SK-N-SH (cell line): ENCODE measurements around the gene ZNF385C. TPM values are rescaled to one million over a fixed set of nuclear protein-coding genes. Genes with fewer than 3 reads are reported as not detected.

ENCODE experiments used
- CTCF ChIA-PET: fragments of 300-600, 350-600 bp; formaldehyde crosslinking; extraction: SDS; loops from one replicate; lab custom pipeline; 2021; lab: Yijun Ruan, JAX
- POLR2A ChIA-PET: fragments of 350-600 bp; sonication (Branson Sonifier 250); formaldehyde crosslinking; extraction: SDS; loops from one replicate; lab custom pipeline; 2020; ENCODE audit warnings: antibody characterized with exemption, inconsistent platforms; lab: Yijun Ruan, JAX
- DNase-seq: peaks from one replicate; pipeline ENCODE4 v3.0.0; 2012
- H2AFZ ChIP-seq: fragments of 200-600 bp; sonication (generic); 2 replicates; pipeline ENCODE4 v1.8.1; 2016; ENCODE audit warnings: antibody characterized with exemption, mild to moderate bottlenecking, low read depth
- H3F3A ChIP-seq: fragments of 200-600 bp; sonication (generic); replicated peaks from 2 replicates; pipeline ENCODE3; 2016; ENCODE audit warnings: antibody characterized with exemption, mild to moderate bottlenecking; ENCODE audit not compliant: insufficient read depth
- H3K27ac ChIP-seq, 2 experiments: fragments of 200-500 bp in 1 of 2; fragments of 200-600 bp in 1 of 2; sonication (Bioruptor generic) in 1 of 2; sonication (generic), shearing (Covaris generic) in 1 of 2; 2 replicates each; pipeline versions ENCODE4 v1.5.1 to v1.6.1; 2014 to 2016; ENCODE audit warnings: low read depth in 2 of 2, inconsistent platforms in 1 of 2, low read length in 1 of 2, mild to moderate bottlenecking in 1 of 2, mixed read lengths in 1 of 2
- H3K27me3 ChIP-seq: fragments of 200-600 bp; sonication (generic), shearing (Covaris generic); 2 replicates; pipeline ENCODE4 v1.6.1; 2016; ENCODE audit warnings: mixed run types; ENCODE audit not compliant: insufficient read depth
- H3K36me3 ChIP-seq, 2 experiments: fragments of 200-500 bp in 1 of 2; fragments of 200-600 bp in 1 of 2; sonication (Bioruptor generic) in 1 of 2; sonication (generic) in 1 of 2; replicated peaks in 1 of 2; 2 replicates each; pipeline versions ENCODE3 to v1.5.1; 2014 to 2016; ENCODE audit warnings: low read length in 1 of 2, mild to moderate bottlenecking in 1 of 2; ENCODE audit not compliant: insufficient read depth in 2 of 2, control insufficient read depth in 1 of 2
- H3K4me1 ChIP-seq, 2 experiments: fragments of 200-500 bp in 1 of 2; fragments of 200-600 bp in 1 of 2; sonication (Bioruptor generic) in 1 of 2; sonication (generic), shearing (Covaris generic) in 1 of 2; 2 replicates each; pipeline versions ENCODE4 v1.5.1 to v1.6.1; 2014 to 2016; ENCODE audit warnings: low read depth in 1 of 2, low read length in 1 of 2, mixed run types in 1 of 2; ENCODE audit not compliant: insufficient read depth in 2 of 2, control insufficient read depth in 1 of 2
- H3K4me2 ChIP-seq: fragments of 200-600 bp; sonication (generic), shearing (Covaris generic); 2 replicates; pipeline ENCODE4 v1.6.1; 2017; ENCODE audit warnings: mixed run types
- H3K4me3 ChIP-seq, 2 experiments: fragments of 200-500 bp in 1 of 2; fragments of 200-600 bp in 1 of 2; sonication (Bioruptor generic) in 1 of 2; sonication (generic), shearing (Covaris generic) in 1 of 2; 2 replicates each; pipeline versions ENCODE4 v1.5.1 to v1.8.1; 2014 to 2016; ENCODE audit warnings: low read depth in 2 of 2, inconsistent platforms in 1 of 2, low read length in 1 of 2, mild to moderate bottlenecking in 1 of 2, mixed read lengths in 1 of 2, moderate library complexity in 1 of 2
- H3K79me2 ChIP-seq: fragments of 200-600 bp; sonication (generic); 2 replicates; pipeline ENCODE4 v1.8.1; 2017; ENCODE audit warnings: mild to moderate bottlenecking; ENCODE audit not compliant: insufficient read depth
- H3K9ac ChIP-seq: fragments of 200-600 bp; sonication (generic); 2 replicates; pipeline ENCODE4 v1.6.1; 2017; ENCODE audit warnings: mixed run types
- H3K9me2 ChIP-seq: fragments of 200-600 bp; sonication (generic); 2 replicates; pipeline ENCODE4 v1.6.1; 2017; ENCODE audit warnings: mixed run types
- H3K9me3 ChIP-seq: fragments of 200-600 bp; sonication (generic); 2 replicates; pipeline ENCODE4 v1.6.1; 2017; ENCODE audit warnings: mixed run types, mild to moderate bottlenecking, moderate library complexity
- H4K20me1 ChIP-seq: fragments of 200-600 bp; sonication (generic); 2 replicates; pipeline ENCODE4 v1.6.1; 2017; ENCODE audit warnings: mild to moderate bottlenecking, mixed run types; ENCODE audit not compliant: insufficient read depth
- CHD2 ChIP-seq: fragments of 150-350 bp; IDR thresholded peaks from 2 replicates; pipeline ENCODE4 v1.6.1; 2018; ENCODE audit warnings: low read length; ENCODE audit not compliant: partially characterized antibody
- ELF1 ChIP-seq: IDR thresholded peaks from 2 replicates; pipeline ENCODE4 v1.4.0; 2012
- EZH2phosphoT487 ChIP-seq: fragments of 200-600 bp; sonication (generic); IDR thresholded peaks from 2 replicates; pipeline ENCODE4 v1.6.1; 2017; ENCODE audit warnings: low read depth, mixed run types, mild to moderate bottlenecking, antibody characterized with exemption, moderate library complexity, borderline replicate concordance
- FOXM1 ChIP-seq: IDR thresholded peaks from 2 replicates; pipeline ENCODE4 v1.4.0; 2012; ENCODE audit warnings: low read depth, mild to moderate bottlenecking
- MXI1 ChIP-seq: IDR thresholded peaks from 2 replicates; pipeline ENCODE4 v1.6.1; 2012; ENCODE audit warnings: mild to moderate bottlenecking, low read depth, low read length, improper control_type of control experiment
- NFIC ChIP-seq: IDR thresholded peaks from 2 replicates; pipeline ENCODE4 v1.4.0; 2012; ENCODE audit warnings: borderline replicate concordance
- NRF1 ChIP-seq: IDR thresholded peaks from 2 replicates; pipeline ENCODE4 v1.6.1; 2012; ENCODE audit warnings: low read depth, mild to moderate bottlenecking, low read length
- POLR2AphosphoS5 ChIP-seq: IDR thresholded peaks from 2 replicates; pipeline ENCODE4 v1.6.1; 2012; ENCODE audit warnings: low read depth, low read length
- RAD21 ChIP-seq: IDR thresholded peaks from 2 replicates; pipeline ENCODE4 v1.6.1; 2012; ENCODE audit warnings: mild to moderate bottlenecking, low read length
- RCOR1 ChIP-seq: fragments of 150-350 bp; IDR thresholded peaks from 2 replicates; pipeline ENCODE4 v1.6.1; 2017; ENCODE audit warnings: antibody characterized with exemption, low read length
- RFX5 ChIP-seq: IDR thresholded peaks from 2 replicates; pipeline ENCODE4 v1.6.1; 2012; ENCODE audit warnings: mild to moderate bottlenecking, improper control_type of control experiment, low read length
- RXRA ChIP-seq: IDR thresholded peaks from 2 replicates; pipeline ENCODE4 v1.4.0; 2012; ENCODE audit warnings: low read depth, mild to moderate bottlenecking, borderline replicate concordance
- SIN3A ChIP-seq: IDR thresholded peaks from 2 replicates; pipeline ENCODE4 v1.6.1; 2012; ENCODE audit warnings: low read depth, mild to moderate bottlenecking, low read length, moderate library complexity, borderline replicate concordance
- TCF12 ChIP-seq: IDR thresholded peaks from 2 replicates; pipeline ENCODE4 v1.4.0; 2012
- YY1 ChIP-seq: IDR thresholded peaks from 2 replicates; pipeline ENCODE4 v1.4.0; 2012; ENCODE audit warnings: low read depth, mild to moderate bottlenecking
- WGBS: methylation state at CpG from one replicate; pipeline ENCODE4 v1.1.6; 2017; ENCODE audit warnings: low lambda C conversion rate; 5-methylcytosine and 5-hydroxymethylcytosine counted together
- polyA plus RNA-seq, 3 experiments: library from polyadenylated mRNA; depleted of rRNA; stranded (reverse); fragments of >200 nt; gene quantifications; 2 replicates each; pipeline ENCODE4 v1.2.3, GENCODE V29; 2012
- TF ChIP-seq, protein P1 (sequence below): fragments of 150-350 bp; IDR thresholded peaks from 2 replicates; pipeline ENCODE4 v1.6.1; 2017; ENCODE audit warnings: antibody characterized with exemption, low read length, low read depth, borderline replicate concordance
- TF ChIP-seq, protein P2 (sequence below): IDR thresholded peaks from 2 replicates; pipeline ENCODE4 v1.4.0; 2012; ENCODE audit warnings: low read depth, borderline replicate concordance
- TF ChIP-seq, protein P3 (sequence below): fragments of 150-350 bp; IDR thresholded peaks from 2 replicates; pipeline ENCODE4 v1.6.1; 2016; ENCODE audit warnings: mild to moderate bottlenecking, low read depth, low read length
- TF ChIP-seq, protein P4 (sequence below): IDR thresholded peaks from 2 replicates; pipeline ENCODE4 v1.4.0; 2012; ENCODE audit warnings: low read depth, borderline replicate concordance

The ZNF385C gene
- polyA plus RNA-seq, 1 of the 3 experiments (the other 2 are of a cell fraction): 0.05 TPM

DNA sequence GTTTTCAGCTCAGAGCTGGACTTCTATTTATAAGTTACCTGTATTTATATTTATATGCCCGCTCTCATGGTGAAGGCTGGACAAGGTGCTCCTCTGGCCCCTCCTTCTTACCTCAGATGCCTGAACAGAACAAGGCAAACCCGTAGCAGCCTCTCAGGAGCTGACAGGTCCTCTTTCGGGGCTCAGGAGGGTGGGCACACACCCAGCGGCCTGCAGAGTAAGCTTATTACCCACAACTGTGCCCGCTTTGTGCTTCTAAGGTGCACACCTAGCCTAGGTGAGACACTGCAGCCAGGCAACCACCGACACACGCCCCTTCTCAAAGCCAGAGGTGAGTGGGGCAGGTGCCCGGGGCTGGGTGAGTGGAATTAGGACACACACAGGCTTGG, 73.1 kb downstream of the ZNF385C start:
- H3K4me3 ChIP-seq: peak overlapping the region in 1 of 2 experiments; percentile 18; a peak in 1 of 4 replicates
- peaks cover 27% of the 10 kb centered on the region for H3F3A ChIP-seq
- peaks cover 18 to 24% of the 10 kb centered on the region in 2 experiments for H3K36me3 ChIP-seq
- H3K4me1 ChIP-seq: peaks cover 7 to 11% of the 10 kb centered on the region in 2 experiments; a peak in 2 of 4 replicates
- peak overlapping the region; percentile 41; the same call in 1 of the 2 replicates for H3K4me2 ChIP-seq
- DNase-seq: no peak
- no peaks in the 10 kb centered on the region for H3K27me3 ChIP-seq
- peak overlapping the region; percentile 29 to 52 for H3K27ac ChIP-seq
- no peak overlapping the region for H2AFZ ChIP-seq
- no peaks in the 10 kb centered on the region for H3K9me2 ChIP-seq
- 64% methylated on average over 8 of the region's 8 CpGs for WGBS
- no peaks in the 10 kb centered on the region for H3K9me3 ChIP-seq
- ChIA-PET CTCF (interaction anchor here (0.6 to 17.3 kb wide), 26 partner anchors 9 to 357 kb away, joined by 3 to 496 read pairs (median 6); partner anchors contain the start of genes C17orf113, DHX58, HSPB9 and KAT2A), POLR2A (no interaction called here)
- peaks cover 19% of the 10 kb centered on the region for H3K79me2 ChIP-seq
- H3K9ac ChIP-seq: no peak overlapping the region
- TF ChIP-seq RCOR1 (no peak), RXRA (no peak), ELF1 (no peak), EZH2phosphoT487 (no peak), FOXM1 (no peak), CHD2 (no peak), NFIC (no peak), SIN3A (no peak)
- TF ChIP-seq, protein P1, sequence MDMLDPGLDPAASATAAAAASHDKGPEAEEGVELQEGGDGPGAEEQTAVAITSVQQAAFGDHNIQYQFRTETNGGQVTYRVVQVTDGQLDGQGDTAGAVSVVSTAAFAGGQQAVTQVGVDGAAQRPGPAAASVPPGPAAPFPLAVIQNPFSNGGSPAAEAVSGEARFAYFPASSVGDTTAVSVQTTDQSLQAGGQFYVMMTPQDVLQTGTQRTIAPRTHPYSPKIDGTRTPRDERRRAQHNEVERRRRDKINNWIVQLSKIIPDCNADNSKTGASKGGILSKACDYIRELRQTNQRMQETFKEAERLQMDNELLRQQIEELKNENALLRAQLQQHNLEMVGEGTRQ: no peak
- H4K20me1 ChIP-seq: no peaks in the 10 kb centered on the region

DNA sequence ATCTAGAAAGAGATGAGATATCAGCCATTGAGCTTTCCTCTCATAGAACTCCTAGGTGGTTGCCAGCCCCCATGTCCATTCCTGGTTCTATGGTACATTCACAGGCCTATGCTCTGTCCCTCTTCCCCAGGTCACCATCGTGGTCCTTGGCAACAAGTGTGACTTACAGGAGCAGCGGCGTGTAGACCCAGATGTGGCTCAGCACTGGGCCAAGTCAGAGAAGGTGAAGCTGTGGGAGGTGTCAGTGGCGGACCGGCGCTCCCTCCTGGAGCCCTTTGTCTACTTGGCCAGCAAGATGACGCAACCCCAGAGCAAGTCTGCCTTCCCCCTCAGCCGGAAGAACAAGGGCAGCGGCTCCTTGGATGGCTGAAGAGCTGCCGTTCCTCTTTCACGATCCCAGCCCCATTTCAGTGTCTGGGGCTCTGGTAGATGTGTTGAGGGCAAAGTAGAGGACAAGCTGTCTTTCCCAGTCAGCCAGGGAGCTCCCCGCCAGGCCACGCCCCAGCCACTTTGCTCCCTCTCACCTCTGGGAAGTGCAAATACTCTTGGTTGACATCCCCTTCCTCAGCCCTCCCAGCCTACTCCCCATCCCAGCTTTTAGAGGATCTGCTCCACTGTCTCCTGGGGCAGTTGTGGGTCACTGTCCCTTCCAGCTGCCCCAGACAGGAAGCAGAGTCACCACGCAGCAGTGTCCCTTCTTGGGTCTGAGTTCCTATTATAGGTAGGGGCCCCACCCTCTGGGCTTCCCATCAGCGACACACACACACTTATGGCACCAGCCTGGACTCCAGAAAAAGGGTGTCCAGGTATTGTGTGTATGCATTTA, 74.5 kb downstream of the ZNF385C start:
- no peak overlapping the region; the same call in 1 of the 2 replicates for H3K9ac ChIP-seq
- DNase-seq: no peak
- H3K79me2 ChIP-seq: peaks cover 25% of the 10 kb centered on the region
- peaks cover 31% of the 10 kb centered on the region for H3F3A ChIP-seq
- H3K4me2 ChIP-seq: no peak overlapping the region
- ChIA-PET CTCF (interaction anchor here (0.7 to 17.3 kb wide), 22 partner anchors 8 to 286 kb away, joined by 3 to 496 read pairs (median 4); partner anchors contain the start of genes C17orf113, DHX58, HSPB9 and KAT2A), POLR2A (no interaction called here)
- H2AFZ ChIP-seq: no peak overlapping the region
- H3K9me2 ChIP-seq: no peaks in the 10 kb centered on the region
- H3K27ac ChIP-seq: peak overlapping the region in 1 of 2 experiments; percentile 52; a peak in 1 of 4 replicates
- no peaks in the 10 kb centered on the region for H4K20me1 ChIP-seq
- H3K9me3 ChIP-seq: no peaks in the 10 kb centered on the region
- WGBS: 90% methylated on average over 12 of the region's 15 CpGs
- no peaks in the 10 kb centered on the region for H3K27me3 ChIP-seq
- H3K4me3 ChIP-seq: no peak overlapping the region
- H3K4me1 ChIP-seq: peaks cover 7 to 14% of the 10 kb centered on the region in 2 experiments; a peak in 2 of 4 replicates
- H3K36me3 ChIP-seq: peaks cover 18 to 24% of the 10 kb centered on the region in 2 experiments
- TF ChIP-seq RCOR1: no peak
- no peak for TF ChIP-seq NRF1
- TF ChIP-seq TCF12: no peak
- TF ChIP-seq MXI1: no peak
- no peak for TF ChIP-seq RXRA
- TF ChIP-seq NFIC: no peak
- TF ChIP-seq, protein P1: no peak
- TF ChIP-seq SIN3A: no peak
- TF ChIP-seq RAD21: no peak
- TF ChIP-seq EZH2phosphoT487: no peak
- TF ChIP-seq POLR2AphosphoS5: no peak
- TF ChIP-seq RFX5: no peak
- TF ChIP-seq, protein P2, sequence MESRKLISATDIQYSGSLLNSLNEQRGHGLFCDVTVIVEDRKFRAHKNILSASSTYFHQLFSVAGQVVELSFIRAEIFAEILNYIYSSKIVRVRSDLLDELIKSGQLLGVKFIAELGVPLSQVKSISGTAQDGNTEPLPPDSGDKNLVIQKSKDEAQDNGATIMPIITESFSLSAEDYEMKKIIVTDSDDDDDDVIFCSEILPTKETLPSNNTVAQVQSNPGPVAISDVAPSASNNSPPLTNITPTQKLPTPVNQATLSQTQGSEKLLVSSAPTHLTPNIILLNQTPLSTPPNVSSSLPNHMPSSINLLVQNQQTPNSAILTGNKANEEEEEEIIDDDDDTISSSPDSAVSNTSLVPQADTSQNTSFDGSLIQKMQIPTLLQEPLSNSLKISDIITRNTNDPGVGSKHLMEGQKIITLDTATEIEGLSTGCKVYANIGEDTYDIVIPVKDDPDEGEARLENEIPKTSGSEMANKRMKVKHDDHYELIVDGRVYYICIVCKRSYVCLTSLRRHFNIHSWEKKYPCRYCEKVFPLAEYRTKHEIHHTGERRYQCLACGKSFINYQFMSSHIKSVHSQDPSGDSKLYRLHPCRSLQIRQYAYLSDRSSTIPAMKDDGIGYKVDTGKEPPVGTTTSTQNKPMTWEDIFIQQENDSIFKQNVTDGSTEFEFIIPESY: no peak
- TF ChIP-seq YY1: no peak
- TF ChIP-seq, protein P3, sequence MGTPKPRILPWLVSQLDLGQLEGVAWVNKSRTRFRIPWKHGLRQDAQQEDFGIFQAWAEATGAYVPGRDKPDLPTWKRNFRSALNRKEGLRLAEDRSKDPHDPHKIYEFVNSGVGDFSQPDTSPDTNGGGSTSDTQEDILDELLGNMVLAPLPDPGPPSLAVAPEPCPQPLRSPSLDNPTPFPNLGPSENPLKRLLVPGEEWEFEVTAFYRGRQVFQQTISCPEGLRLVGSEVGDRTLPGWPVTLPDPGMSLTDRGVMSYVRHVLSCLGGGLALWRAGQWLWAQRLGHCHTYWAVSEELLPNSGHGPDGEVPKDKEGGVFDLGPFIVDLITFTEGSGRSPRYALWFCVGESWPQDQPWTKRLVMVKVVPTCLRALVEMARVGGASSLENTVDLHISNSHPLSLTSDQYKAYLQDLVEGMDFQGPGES: no peak
- TF ChIP-seq, protein P4, sequence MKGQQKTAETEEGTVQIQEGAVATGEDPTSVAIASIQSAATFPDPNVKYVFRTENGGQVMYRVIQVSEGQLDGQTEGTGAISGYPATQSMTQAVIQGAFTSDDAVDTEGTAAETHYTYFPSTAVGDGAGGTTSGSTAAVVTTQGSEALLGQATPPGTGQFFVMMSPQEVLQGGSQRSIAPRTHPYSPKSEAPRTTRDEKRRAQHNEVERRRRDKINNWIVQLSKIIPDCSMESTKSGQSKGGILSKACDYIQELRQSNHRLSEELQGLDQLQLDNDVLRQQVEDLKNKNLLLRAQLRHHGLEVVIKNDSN: no peak
